ENCODE data around the gene RNF207.

The RNF207 gene

DNA sequence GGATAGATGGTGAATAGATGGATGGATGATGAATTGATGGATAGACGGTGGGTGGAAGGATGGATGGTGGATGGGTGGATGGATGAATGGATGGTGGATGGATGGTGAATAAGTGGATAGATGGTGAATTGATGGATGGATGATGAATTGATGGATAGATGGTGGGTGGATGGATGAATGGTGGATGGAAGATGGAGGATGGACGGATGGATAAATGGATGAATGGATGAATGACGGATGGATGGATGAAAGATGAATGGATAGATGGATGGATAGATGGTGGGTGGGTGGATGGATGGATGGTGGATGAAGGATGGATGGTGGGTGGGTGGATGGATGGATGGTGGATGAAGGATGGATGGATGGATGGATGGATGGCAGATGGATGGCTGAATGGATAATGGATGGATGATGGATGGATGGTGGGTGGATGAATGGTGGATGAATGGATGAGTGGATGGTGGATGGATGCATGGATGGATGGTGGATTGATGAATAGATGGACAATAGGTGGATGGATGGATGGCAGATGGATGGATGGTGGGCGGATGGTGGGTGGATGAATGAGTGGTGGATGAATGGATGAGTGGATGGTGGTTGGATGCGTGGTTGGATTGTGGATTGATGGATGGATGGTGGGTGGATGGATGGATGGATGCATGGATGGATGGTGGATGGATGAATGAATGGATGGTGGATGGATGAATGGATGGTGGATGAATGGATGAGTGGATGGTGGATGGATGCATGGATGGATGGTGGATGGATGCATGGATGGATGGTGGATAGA is 31.1 kb upstream of the RNF207 start:
- DNase-seq (ENCODE audit: extremely low read depth, low read depth): no peak
- TF ChIP-seq, protein P1, sequence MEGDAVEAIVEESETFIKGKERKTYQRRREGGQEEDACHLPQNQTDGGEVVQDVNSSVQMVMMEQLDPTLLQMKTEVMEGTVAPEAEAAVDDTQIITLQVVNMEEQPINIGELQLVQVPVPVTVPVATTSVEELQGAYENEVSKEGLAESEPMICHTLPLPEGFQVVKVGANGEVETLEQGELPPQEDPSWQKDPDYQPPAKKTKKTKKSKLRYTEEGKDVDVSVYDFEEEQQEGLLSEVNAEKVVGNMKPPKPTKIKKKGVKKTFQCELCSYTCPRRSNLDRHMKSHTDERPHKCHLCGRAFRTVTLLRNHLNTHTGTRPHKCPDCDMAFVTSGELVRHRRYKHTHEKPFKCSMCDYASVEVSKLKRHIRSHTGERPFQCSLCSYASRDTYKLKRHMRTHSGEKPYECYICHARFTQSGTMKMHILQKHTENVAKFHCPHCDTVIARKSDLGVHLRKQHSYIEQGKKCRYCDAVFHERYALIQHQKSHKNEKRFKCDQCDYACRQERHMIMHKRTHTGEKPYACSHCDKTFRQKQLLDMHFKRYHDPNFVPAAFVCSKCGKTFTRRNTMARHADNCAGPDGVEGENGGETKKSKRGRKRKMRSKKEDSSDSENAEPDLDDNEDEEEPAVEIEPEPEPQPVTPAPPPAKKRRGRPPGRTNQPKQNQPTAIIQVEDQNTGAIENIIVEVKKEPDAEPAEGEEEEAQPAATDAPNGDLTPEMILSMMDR (IDR thresholded peaks at IDR 0.05; ENCODE audit: low read depth, low read length): no peak

DNA sequence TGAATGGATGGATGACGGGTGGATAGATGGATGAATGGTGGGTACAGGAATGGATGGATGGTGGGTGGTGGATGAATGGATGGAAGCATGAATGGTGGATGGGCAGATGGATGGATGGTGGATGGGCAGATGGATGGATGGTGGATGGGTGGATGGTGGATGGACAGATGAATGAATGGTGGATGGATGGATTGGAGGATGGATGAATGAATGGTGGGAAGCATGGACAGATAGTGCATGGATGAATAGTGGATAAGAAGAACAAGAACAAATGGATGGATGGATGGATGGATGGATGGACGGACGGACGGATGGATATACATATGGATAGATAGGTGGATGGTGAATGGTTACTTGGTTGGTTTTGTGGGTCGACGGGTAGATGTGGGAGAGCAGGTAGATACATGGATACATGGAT is 30.5 kb upstream of the RNF207 start:
- DNase-seq (ENCODE audit: extremely low read depth, low read depth): no peak
- TF ChIP-seq, protein P1 (IDR thresholded peaks at IDR 0.05; ENCODE audit: low read depth, low read length): no peak

DNA sequence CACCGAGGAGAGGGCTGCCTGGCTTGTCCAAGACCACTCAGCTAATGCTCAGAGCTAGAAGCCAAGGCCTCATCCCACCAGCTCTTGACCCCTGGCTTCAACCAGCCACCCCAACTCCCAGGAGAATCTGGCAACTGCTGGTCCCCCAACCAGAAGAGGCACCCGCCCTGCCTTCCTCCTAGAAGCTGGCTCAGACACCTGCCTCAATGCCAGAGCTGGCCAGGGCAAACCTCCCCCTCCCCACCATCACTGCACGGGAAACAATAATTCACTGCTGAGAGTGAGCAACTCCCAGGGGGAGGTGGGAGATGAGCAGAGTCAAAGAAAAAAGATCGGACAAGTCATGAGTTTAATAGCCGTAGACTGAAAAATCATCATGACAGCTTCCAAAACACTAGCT is 29.1 kb upstream of the RNF207 start:
- DNase-seq (ENCODE audit: extremely low read depth, low read depth): no peak
- TF ChIP-seq, protein P1 (IDR thresholded peaks at IDR 0.05; ENCODE audit: low read depth, low read length): no peak

DNA sequence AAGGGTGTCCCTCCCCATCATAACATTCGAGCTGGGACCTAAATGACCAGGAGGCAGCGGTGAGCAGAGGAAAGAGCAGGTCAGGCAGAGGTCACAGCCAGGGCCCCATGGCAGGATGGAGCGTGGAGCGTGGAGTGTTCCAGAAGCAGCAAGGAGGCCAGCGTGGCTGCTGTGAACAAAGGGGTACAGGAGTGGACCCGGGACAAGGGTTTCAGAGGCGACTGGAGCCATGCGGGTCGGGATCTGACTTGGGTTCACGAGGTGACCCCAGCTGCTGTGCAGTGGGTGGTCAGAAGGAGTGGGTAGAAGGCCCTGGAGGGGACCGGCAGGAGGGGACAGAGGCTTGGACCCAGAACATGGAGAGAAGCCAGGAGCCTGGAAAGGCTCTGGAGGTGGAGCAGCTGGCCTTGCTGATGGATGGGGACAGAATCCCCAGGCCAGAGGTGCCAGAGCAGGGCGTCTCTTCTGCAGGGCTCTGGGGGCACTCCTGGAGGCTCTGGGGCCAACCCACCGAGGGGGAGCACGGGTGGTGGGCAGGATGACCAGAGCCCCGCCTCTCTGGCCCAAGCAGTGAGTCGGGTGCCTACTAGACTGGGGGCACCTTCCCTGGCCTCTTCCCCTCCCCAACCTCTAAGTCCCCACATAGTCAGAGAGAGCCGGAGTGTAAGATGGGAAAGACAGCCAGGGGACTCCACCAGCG is 28.1 kb upstream of the RNF207 start:
- TF ChIP-seq, protein P1 (IDR thresholded peaks at IDR 0.05; ENCODE audit: low read depth, low read length): no peak

DNA sequence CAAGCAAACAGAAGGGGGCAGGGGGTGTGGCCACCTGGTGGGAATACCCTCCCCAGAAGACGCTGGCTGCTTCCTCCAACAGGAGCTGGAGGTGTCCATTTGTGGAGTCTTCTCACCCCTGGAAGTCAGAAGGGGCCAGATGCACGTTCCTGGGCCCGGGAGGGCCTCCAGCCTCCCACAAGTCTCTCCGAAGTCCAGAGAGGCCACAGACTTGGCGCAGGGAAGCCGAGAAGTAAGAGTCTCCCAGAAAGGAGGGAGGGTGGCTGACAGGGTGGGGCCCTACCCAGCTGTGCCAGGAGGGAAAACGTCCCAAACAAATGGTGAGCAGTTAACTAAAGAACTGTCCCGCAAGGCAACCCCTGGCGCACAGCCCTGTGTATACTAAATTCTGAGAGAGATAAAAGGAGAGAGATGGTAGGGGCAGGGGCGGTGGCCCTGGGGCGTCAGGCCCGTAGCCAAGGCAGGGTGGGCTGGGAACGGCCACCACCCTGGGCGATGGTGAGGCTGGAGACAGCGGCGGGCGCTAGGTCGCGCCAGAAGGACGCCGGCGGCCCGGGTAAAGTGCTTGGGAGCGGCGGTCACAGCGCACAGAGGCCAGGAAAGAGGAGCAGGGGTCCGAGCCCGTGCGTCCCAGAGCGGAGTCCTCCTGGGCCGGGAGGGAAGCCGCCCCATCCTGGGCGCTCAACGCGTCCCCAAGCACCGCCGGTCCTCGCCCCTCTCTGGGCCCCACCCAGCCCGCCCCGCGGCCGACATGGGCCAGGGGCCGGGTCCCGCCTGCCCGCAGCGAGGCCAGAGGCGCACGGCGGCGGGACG is 27.0 kb upstream of the RNF207 start:
- TF ChIP-seq, protein P1 (IDR thresholded peaks at IDR 0.05; ENCODE audit: low read depth, low read length): no peak
- DNase-seq (ENCODE audit: extremely low read depth, low read depth): no peak

More for the DNA sequence above, 28.1 kb upstream of the RNF207 start:
- DNase-seq (ENCODE audit: extremely low read depth, low read depth): no peak

DNA sequence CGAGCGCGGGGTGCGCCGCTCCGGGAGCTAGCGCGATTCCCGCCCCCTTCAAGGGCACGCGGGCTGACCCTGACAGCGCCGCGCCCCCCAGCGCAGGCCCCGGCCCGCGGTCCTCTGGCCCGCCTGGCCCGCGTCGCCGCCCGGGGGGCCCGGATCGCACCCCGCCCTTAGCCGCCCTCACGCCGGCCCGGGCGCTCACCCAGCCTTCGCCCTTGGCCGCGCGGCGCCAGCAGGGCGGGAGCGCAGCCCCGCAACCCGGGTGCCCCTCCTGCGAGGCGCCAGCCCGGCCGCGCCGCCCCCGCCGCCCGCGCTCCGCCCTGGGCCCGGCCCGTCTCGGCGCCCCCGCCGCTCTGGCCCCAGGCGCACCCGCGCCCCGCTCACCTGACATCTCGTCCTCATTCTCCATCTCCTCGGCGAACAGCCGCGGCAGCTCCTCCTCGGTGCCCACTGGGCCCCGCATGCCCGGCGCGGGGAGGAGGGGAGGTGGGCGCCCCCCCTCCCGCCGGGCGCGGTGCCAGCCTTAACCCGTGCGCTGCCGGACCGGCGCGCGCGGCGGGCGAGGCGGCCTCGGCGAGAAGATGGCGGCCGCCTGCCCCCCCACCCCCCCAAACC is 26.2 kb upstream of the RNF207 start:
- no peak for DNase-seq (ENCODE audit: extremely low read depth, low read depth)
- TF ChIP-seq, protein P1 (IDR thresholded peaks at IDR 0.05; ENCODE audit: low read depth, low read length): no peak

Measured in AG09319 (cell line).